ENCODE data around the gene PRICKLE2. TPM values are rescaled to one million over a fixed set of nuclear protein-coding genes. Genes with fewer than 3 reads are reported as not detected.

PRICKLE2 gene
- polyA plus RNA-seq, 1 experiment, result 14.2 TPM

DNA sequence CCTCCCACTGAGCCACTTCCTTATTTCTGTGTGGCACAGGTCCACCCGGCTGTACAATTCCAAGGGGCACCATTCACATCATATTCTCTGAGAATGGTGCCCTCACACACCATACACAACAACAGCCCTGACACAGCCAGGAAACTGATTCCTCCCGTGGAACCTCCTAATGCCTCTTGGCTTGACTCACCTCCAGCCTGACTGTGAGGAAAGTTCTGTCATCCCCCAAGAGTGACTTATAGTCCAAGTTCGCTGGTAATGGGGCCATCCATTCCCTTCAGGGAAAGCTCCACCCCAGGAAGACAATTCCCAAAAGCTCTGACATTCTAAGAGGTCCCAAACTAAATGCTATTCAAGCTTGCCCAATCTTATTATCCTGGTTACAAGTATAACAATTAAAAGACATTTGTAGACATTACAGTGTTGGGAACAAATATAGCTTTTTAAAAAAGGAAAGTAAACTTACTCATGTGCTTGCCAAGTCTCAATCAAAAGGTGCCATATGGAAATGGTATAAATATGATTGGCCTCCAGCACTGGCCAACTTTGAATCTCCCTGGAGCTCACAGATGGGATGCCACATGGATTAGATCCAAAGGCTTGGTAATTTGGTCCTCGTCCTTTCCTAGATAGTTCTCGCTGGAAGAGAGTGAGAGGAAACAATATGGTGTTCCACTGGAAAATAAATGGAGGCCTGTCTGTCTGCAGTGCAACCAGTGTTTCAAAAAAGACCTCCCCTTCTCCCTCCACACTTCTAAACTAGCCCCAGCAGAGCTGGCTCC is 145.7 kb downstream of the PRICKLE2 start:
- no peak overlapping the region for H3K4me3 ChIP-seq (ENCODE audit: low read depth, low read length)
- no peaks in the 10 kb centered on the region for H3K27me3 ChIP-seq (ENCODE audit: control insufficient read depth, insufficient read depth, low read length)
- CTCF ChIA-PET, result no interaction called here
- H3K27ac ChIP-seq (ENCODE audit: low read depth, low read length), result no peak overlapping the region
- POLR2A ChIA-PET, result no interaction called here
- no peak for TF ChIP-seq CTCF (IDR thresholded peaks at IDR 0.05; ENCODE audit: low read depth, low read length)
- DNase-seq (ENCODE audit: low read depth, low spot score), result no peak
- no peaks in the 10 kb centered on the region for H3K9me3 ChIP-seq (ENCODE audit: control insufficient read depth, insufficient read depth, low read length)

DNA sequence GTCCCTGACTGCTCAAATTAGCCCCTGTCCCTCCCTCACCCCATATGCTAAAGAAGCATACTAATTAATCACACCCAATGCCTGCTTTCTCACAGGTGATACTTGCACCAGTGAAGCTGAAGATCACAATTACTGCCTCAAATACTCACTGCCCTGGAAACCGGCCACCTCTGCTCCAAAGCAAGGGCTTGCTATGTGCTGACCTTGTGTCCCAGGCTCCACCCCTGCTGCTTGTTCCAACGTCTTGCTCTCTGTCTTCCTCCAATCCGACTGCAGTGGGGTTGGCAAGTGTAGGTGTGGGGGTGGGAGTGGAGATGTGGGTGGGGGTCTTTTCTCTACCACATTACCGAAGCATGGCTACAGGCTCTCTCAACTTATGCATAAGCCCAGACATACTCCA is 146.3 kb downstream of the PRICKLE2 start:
- POLR2A ChIA-PET, result no interaction called here
- CTCF ChIA-PET, result no interaction called here
- H3K27ac ChIP-seq (ENCODE audit: low read depth, low read length), result no peak overlapping the region
- no peaks in the 10 kb centered on the region for H3K27me3 ChIP-seq (ENCODE audit: control insufficient read depth, insufficient read depth, low read length)
- DNase-seq (ENCODE audit: low read depth, low spot score), result no peak
- no peak for TF ChIP-seq CTCF (IDR thresholded peaks at IDR 0.05; ENCODE audit: low read depth, low read length)
- no peaks in the 10 kb centered on the region for H3K9me3 ChIP-seq (ENCODE audit: control insufficient read depth, insufficient read depth, low read length)
- H3K4me3 ChIP-seq (ENCODE audit: low read depth, low read length), result no peak overlapping the region

DNA sequence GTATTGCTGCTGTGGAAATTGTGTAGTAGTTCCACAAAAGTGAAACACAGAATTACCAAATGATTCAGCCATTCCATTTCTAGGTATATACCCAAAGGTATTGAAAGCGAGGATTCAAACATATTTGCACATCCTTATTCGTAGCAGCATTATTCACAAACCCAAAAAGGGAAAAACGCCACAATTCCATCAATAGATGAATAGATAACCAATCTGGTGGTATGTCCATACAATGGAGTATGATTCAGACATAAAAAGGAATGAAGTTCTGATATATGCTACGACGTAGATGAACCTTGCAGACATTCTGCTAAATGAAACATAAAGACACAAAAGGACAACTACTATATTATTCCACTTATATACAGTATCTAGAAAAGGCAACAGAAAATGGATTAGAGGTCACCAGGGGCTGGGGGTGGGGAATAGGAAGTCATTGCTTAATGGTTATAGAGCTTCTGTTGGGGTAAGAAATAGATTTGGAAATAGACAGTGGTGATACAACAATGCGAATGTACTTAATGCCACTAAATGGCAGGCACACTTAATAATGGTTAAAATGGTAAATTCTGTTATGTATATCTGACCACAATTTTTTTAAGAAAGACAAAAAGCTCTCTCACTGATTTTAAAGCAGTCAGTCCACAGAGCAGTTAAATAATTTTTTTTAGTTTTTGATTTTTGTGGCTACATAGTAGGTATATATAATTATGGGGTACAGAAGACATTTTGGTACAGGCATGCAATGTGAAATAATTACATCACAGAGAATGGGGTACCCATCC is 150.2 kb downstream of the PRICKLE2 start:
- Histone ChIP-seq H3K9me3 (ENCODE audit: control insufficient read depth, insufficient read depth, low read length) (no peaks in the 10 kb centered on the region), H3K27ac (ENCODE audit: low read depth, low read length) (no peak overlapping the region), H3K27me3 (ENCODE audit: control insufficient read depth, insufficient read depth, low read length) (no peaks in the 10 kb centered on the region), H3K4me3 (ENCODE audit: low read depth, low read length) (no peak overlapping the region)
- POLR2A ChIA-PET, result no interaction called here
- DNase-seq (ENCODE audit: low read depth, low spot score), result no peak
- TF ChIP-seq CTCF (IDR thresholded peaks at IDR 0.05; ENCODE audit: low read depth, low read length), result no peak
- CTCF ChIA-PET, result no interaction called here

DNA sequence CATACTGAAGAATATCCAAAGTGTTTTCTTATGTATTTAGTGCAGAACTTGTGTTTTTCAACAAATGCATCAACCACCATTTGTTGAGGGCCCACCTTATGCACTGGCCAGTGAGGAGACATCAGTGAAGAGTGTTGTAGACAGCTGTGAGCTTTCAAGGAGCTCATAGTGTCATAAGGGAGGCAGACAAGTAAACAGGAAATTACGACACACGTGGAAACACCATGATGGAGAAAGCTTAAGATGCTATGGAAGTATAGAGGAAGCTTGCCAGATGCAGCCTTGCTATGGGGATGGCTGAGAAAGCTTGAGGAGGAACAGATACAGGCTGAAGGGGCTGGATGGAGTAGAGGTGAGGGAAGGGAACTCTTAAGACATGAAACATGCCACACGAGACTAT is 151.2 kb downstream of the PRICKLE2 start:
- H3K27ac ChIP-seq (ENCODE audit: low read depth, low read length), result no peak overlapping the region
- TF ChIP-seq CTCF (IDR thresholded peaks at IDR 0.05; ENCODE audit: low read depth, low read length), result no peak
- H3K4me3 ChIP-seq (ENCODE audit: low read depth, low read length), result no peak overlapping the region
- ChIA-PET POLR2A (no interaction called here), CTCF (interaction anchor here (1.2 to 1.4 kb wide), 3 partner anchors 24 to 44 kb away, joined by 3 to 4 read pairs (median 3); no protein-coding TSS in a partner anchor)
- H3K9me3 ChIP-seq (ENCODE audit: control insufficient read depth, insufficient read depth, low read length), result no peaks in the 10 kb centered on the region
- DNase-seq (ENCODE audit: low read depth, low spot score), result peak; percentile 38
- H3K27me3 ChIP-seq (ENCODE audit: control insufficient read depth, insufficient read depth, low read length), result no peaks in the 10 kb centered on the region

All from AG04450 (cell line).